Measurements from ENCODE around the gene MEGF10.
A peak's percentile ranks its signal among the peaks of the same experiment; 100 is the strongest.

MEGF10 gene

DNA sequence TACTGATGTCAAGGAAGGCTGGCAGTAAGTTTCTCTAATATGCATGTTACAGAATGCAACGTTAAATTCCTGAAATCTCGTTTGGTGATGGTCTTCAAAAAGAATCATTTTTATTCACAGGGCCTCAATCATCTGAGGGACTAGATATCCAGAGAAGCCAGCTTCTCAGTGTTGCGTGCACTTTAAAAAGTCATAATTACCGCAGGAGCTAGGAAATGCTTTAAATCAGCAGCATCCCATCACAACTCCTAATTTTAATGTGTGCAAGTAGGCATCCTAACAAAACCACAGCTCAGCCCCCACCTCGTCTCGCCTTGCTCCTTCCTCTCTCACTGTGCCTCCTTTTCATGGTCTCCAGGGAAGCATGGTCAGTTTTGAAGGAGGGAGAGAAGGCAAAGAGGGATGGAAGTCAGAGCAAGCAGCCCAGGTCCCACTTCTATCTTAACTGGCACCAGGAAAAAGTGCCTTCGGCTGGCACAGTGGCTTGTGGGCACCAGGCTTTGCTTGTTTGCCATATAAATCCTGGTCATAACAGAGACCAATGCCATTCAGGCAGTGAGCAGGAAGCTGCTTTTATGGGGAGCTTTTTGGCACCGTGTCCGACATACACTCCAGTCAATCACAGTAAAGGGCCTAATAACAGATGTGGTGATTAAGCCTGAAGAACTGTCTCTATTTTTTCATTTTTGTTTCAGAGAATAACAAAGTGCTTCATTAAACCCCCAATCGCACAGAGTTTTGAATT is 21.4 kb downstream of the MEGF10 start:
- TF ChIP-seq NFIC (IDR thresholded peaks at IDR 0.05) (no peak), YY1 (IDR thresholded peaks at IDR 0.05; ENCODE audit: low read depth) (no peak), TCF12 (IDR thresholded peaks at IDR 0.05; ENCODE audit: low read depth) (no peak), ZBTB7A (IDR thresholded peaks at IDR 0.05; ENCODE audit: low read depth) (no peak), TAF1 (IDR thresholded peaks at IDR 0.05; ENCODE audit: low read depth) (no peak), EGR1 (IDR thresholded peaks at IDR 0.05) (no peak), CREB1 (IDR thresholded peaks at IDR 0.05; ENCODE audit: low read depth) (no peak)

DNA sequence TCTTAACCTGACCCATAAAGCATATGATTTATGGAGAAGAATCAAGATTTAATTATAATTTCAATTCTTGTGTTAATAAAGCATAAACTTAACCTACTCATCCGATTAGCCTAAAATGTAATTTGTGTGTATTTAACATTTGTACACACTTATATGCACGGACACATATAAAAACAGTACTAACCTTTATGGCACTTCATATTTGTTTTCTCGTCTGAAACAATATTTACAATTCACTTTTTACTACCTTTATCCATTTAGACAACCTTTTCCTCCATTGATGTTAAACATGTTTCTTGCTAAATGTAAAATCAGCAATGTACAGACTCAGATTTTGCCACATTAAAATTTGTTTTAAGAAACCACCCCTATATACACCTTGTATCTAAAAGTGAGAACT is 22.8 kb downstream of the MEGF10 start:
- no peak for TF ChIP-seq REST (IDR thresholded peaks at IDR 0.05; ENCODE audit: low read depth)
- TF ChIP-seq CREB1 (IDR thresholded peaks at IDR 0.05; ENCODE audit: low read depth) = no peak
- TF ChIP-seq CEBPB (IDR thresholded peaks at IDR 0.05) = no peak
- no peak for TF ChIP-seq TCF12 (IDR thresholded peaks at IDR 0.05; ENCODE audit: low read depth)
- TF ChIP-seq USF1 (IDR thresholded peaks at IDR 0.05) = no peak
- TF ChIP-seq EGR1 (IDR thresholded peaks at IDR 0.05) = no peak
- no peak for TF ChIP-seq RAD21 (IDR thresholded peaks at IDR 0.05; ENCODE audit: low read depth)
- no peak for TF ChIP-seq NFIC (IDR thresholded peaks at IDR 0.05)
- no peak for TF ChIP-seq TAF1 (IDR thresholded peaks at IDR 0.05; ENCODE audit: low read depth)
- TF ChIP-seq EP300 (IDR thresholded peaks at IDR 0.05; ENCODE audit: borderline replicate concordance) = no peak
- no peak for TF ChIP-seq FOXM1 (IDR thresholded peaks at IDR 0.05; ENCODE audit: borderline replicate concordance, low read depth)
- TF ChIP-seq ZBTB7A (IDR thresholded peaks at IDR 0.05; ENCODE audit: low read depth) = no peak
- TF ChIP-seq YY1 (IDR thresholded peaks at IDR 0.05; ENCODE audit: low read depth) = no peak
- no peak for TF ChIP-seq TEAD4 (IDR thresholded peaks at IDR 0.05)
- TF ChIP-seq, protein P1, sequence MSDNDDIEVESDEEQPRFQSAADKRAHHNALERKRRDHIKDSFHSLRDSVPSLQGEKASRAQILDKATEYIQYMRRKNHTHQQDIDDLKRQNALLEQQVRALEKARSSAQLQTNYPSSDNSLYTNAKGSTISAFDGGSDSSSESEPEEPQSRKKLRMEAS (IDR thresholded peaks at IDR 0.05) = no peak

GRCh38 chr5:127313847-127314473 is 23.4 kb downstream of the MEGF10 start:
- TF ChIP-seq RAD21 (IDR thresholded peaks at IDR 0.05; ENCODE audit: low read depth) (peak; percentile 78), REST (IDR thresholded peaks at IDR 0.05; ENCODE audit: low read depth) (no peak)

GRCh38 chr5:127316011-127316410 is 25.4 kb downstream of the MEGF10 start:
- TF ChIP-seq RAD21 (IDR thresholded peaks at IDR 0.05; ENCODE audit: low read depth) (no peak), CREB1 (IDR thresholded peaks at IDR 0.05; ENCODE audit: low read depth) (no peak), CEBPB (IDR thresholded peaks at IDR 0.05) (no peak), ZBTB7A (IDR thresholded peaks at IDR 0.05; ENCODE audit: low read depth) (no peak), NFIC (IDR thresholded peaks at IDR 0.05) (no peak), REST (IDR thresholded peaks at IDR 0.05; ENCODE audit: low read depth) (no peak), TCF12 (IDR thresholded peaks at IDR 0.05; ENCODE audit: low read depth) (no peak), YY1 (IDR thresholded peaks at IDR 0.05; ENCODE audit: low read depth) (no peak), TEAD4 (IDR thresholded peaks at IDR 0.05) (no peak), USF1 (IDR thresholded peaks at IDR 0.05) (no peak), FOXM1 (IDR thresholded peaks at IDR 0.05; ENCODE audit: borderline replicate concordance, low read depth) (no peak), TAF1 (IDR thresholded peaks at IDR 0.05; ENCODE audit: low read depth) (no peak), EP300 (IDR thresholded peaks at IDR 0.05; ENCODE audit: borderline replicate concordance) (no peak), EGR1 (IDR thresholded peaks at IDR 0.05) (no peak)
- TF ChIP-seq, protein P1 (IDR thresholded peaks at IDR 0.05) = no peak
